Loucy (cell line): ENCODE data around the gene ARHGAP4.

Experiments used
- EZH2phosphoT487 ChIP-seq: fragments of 200-600 bp; IDR thresholded peaks from 2 replicates; pipeline ENCODE4 v1.6.1; 2018; ENCODE audit warnings: antibody characterized with exemption, mild to moderate bottlenecking, moderate library complexity, borderline replicate concordance
- TF ChIP-seq, protein P1 (sequence below): fragments of 200-600 bp; sonication (generic); conservative IDR thresholded peaks from 2 replicates; pipeline ENCODE4 v1.5.1; 2014; ENCODE audit warnings: mild to moderate bottlenecking, antibody characterized with exemption, low read length

GRCh38 chrX:153964105-153964504, 38.0 kb upstream of the ARHGAP4 start:
- TF ChIP-seq, protein P1, sequence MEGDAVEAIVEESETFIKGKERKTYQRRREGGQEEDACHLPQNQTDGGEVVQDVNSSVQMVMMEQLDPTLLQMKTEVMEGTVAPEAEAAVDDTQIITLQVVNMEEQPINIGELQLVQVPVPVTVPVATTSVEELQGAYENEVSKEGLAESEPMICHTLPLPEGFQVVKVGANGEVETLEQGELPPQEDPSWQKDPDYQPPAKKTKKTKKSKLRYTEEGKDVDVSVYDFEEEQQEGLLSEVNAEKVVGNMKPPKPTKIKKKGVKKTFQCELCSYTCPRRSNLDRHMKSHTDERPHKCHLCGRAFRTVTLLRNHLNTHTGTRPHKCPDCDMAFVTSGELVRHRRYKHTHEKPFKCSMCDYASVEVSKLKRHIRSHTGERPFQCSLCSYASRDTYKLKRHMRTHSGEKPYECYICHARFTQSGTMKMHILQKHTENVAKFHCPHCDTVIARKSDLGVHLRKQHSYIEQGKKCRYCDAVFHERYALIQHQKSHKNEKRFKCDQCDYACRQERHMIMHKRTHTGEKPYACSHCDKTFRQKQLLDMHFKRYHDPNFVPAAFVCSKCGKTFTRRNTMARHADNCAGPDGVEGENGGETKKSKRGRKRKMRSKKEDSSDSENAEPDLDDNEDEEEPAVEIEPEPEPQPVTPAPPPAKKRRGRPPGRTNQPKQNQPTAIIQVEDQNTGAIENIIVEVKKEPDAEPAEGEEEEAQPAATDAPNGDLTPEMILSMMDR = no peak
- TF ChIP-seq EZH2phosphoT487 = no peak
